Right atrium auricular region (tissue), 2 donors: ENCODE data around the gene ST7. TPM values are rescaled to one million over a fixed set of nuclear protein-coding genes. Genes with fewer than 3 reads are reported as not detected.

Experiments
- DNase-seq: peaks from one replicate; pipeline ENCODE4 v3.0.0-alpha.2; 2019; ENCODE audit warnings: low spot score
- H3K27ac ChIP-seq, 2 donors: fragments of 200-600 bp; sonication (generic); 1 replicate in 1 of 2; 2 replicates in 1 of 2; pipeline ENCODE4 v1.5.1; 2016 to 2019
- H3K27me3 ChIP-seq, 2 donors: fragments of 200-600 bp; sonication (generic); one replicate each; pipeline versions ENCODE4 v1.5.1 to v1.6.0; 2017 to 2019
- H3K36me3 ChIP-seq: fragments of 200-600 bp; sonication (generic); one replicate; pipeline ENCODE4 v1.5.1; 2016
- H3K4me1 ChIP-seq, 2 donors: fragments of 200-600 bp; sonication (generic); one replicate each; pipeline versions ENCODE4 v1.5.1 to v1.6.0; 2017 to 2019
- H3K4me3 ChIP-seq, 2 donors: fragments of 200-600 bp; sonication (generic); 1 replicate in 1 of 2; 2 replicates in 1 of 2; pipeline ENCODE4 v1.5.1; 2017 to 2019; ENCODE audit warnings: mild to moderate bottlenecking in 1 of 2, moderate library complexity in 1 of 2
- H3K9me3 ChIP-seq, 2 donors: fragments of 200-600 bp; sonication (generic); one replicate each; pipeline ENCODE4 v1.5.1; 2019
- total RNA-seq, 2 donors: library from RNA; depleted of rRNA; stranded (reverse); fragments of >200 nt; gene quantifications; one replicate each; pipeline ENCODE4 v1.1.0, GENCODE V29; 2016
- TF ChIP-seq, protein P1 (sequence below), 2 donors: fragments of 200-600 bp; sonication (generic); IDR thresholded peaks; one replicate each; pipeline ENCODE4 v1.5.1; 2019; ENCODE audit warnings: antibody characterized with exemption in 2 of 2

ST7 gene
- total RNA-seq, 2 donors from 2014 or later, result 45.4 to 48.1 TPM

DNA sequence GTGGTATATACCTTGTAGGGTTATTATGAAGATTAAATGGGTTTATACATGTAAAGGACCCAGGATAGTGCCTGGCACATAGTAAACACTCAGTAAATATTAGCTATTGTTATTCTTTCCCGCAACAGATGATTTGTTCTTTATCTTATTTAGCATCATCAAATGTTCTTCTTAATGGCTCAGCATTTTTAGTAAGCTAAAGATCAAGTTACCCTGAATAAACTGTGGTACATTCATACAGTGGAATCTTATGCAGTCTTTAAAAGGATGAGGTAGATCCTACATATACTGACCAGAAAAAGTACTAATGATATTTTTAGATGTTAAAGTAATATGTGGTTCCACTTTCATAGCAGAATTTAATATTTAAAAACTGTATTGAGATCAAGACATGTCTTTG lies 65.4 kb downstream of the ST7 start:
- no peak overlapping the region for H3K4me3 ChIP-seq
- TF ChIP-seq, protein P1, sequence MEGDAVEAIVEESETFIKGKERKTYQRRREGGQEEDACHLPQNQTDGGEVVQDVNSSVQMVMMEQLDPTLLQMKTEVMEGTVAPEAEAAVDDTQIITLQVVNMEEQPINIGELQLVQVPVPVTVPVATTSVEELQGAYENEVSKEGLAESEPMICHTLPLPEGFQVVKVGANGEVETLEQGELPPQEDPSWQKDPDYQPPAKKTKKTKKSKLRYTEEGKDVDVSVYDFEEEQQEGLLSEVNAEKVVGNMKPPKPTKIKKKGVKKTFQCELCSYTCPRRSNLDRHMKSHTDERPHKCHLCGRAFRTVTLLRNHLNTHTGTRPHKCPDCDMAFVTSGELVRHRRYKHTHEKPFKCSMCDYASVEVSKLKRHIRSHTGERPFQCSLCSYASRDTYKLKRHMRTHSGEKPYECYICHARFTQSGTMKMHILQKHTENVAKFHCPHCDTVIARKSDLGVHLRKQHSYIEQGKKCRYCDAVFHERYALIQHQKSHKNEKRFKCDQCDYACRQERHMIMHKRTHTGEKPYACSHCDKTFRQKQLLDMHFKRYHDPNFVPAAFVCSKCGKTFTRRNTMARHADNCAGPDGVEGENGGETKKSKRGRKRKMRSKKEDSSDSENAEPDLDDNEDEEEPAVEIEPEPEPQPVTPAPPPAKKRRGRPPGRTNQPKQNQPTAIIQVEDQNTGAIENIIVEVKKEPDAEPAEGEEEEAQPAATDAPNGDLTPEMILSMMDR (IDR thresholded peaks at IDR 0.05), result no peak
- H3K4me1 ChIP-seq, result peaks cover 0 to 48% of the 10 kb centered on the region in 2 donors
- H3K36me3 ChIP-seq, result no peaks in the 10 kb centered on the region
- no peaks in the 10 kb centered on the region for H3K27me3 ChIP-seq
- no peak for DNase-seq
- no peak overlapping the region for H3K27ac ChIP-seq
- H3K9me3 ChIP-seq, result no peaks in the 10 kb centered on the region

- peaks cover 0 to 43% of the 10 kb centered on the region in 2 donors for H3K4me1 ChIP-seq
- H3K9me3 ChIP-seq, result no peaks in the 10 kb centered on the region
- H3K27ac ChIP-seq, result no peak overlapping the region
- no peak for DNase-seq
- no peak overlapping the region for H3K4me3 ChIP-seq
- no peaks in the 10 kb centered on the region for H3K27me3 ChIP-seq
- no peaks in the 10 kb centered on the region for H3K36me3 ChIP-seq
- TF ChIP-seq, protein P1 (IDR thresholded peaks at IDR 0.05), result no peak
These were observed 66.0 kb downstream of the ST7 start for GRCh38 chr7:117019287-117019686.

- TF ChIP-seq, protein P1 (IDR thresholded peaks at IDR 0.05), result no peak
- Histone ChIP-seq H3K4me3 (peak overlapping the region; percentile 14 to 40), H3K4me1 (peaks cover 0 to 41% of the 10 kb centered on the region in 2 donors), H3K27me3 (no peaks in the 10 kb centered on the region), H3K27ac (peak overlapping the region; percentile 37 to 46), H3K36me3 (no peaks in the 10 kb centered on the region), H3K9me3 (no peaks in the 10 kb centered on the region)
- DNase-seq, result peak; percentile 73
These were observed 66.7 kb downstream of the ST7 start for GRCh38 chr7:117019786-117020590.

DNA sequence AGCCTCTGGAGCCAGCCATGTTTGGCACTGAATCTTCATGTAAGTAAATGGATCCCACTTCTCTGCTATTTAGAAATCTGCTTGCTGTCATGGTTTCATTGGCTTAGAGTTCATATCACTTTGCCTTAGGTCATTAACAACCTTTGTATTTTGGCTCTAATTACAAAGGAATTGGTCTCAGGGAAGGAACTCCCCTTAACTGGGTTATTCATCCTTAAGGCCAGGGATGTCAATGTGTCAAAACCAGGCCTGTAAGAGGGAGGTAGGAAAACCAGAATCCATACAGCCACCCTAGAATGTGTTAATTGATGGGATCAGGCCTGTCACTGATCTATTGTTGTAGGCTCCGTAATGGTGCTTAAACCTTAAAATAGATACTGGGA lies 67.3 kb downstream of the ST7 start:
- Histone ChIP-seq H3K27ac (peak overlapping the region; percentile 37 to 46), H3K27me3 (no peaks in the 10 kb centered on the region), H3K4me3 (peak overlapping the region; percentile 14 to 40), H3K9me3 (no peaks in the 10 kb centered on the region), H3K4me1 (peaks cover 0 to 35% of the 10 kb centered on the region in 2 donors), H3K36me3 (no peaks in the 10 kb centered on the region)
- DNase-seq, result no peak
- TF ChIP-seq, protein P1 (IDR thresholded peaks at IDR 0.05), result no peak

- peak overlapping the region in 1 of 2 donors; percentile 37 for H3K27ac ChIP-seq
- peaks cover 0 to 29% of the 10 kb centered on the region in 2 donors for H3K4me1 ChIP-seq
These were observed 68.1 kb downstream of the ST7 start for GRCh38 chr7:117021366-117021765.

More at GRCh38 chr7:117021366-117021765, 68.1 kb downstream of the ST7 start:
- H3K9me3 ChIP-seq, result no peaks in the 10 kb centered on the region
- no peak overlapping the region for H3K4me3 ChIP-seq
- H3K36me3 ChIP-seq, result no peaks in the 10 kb centered on the region
- TF ChIP-seq, protein P1 (IDR thresholded peaks at IDR 0.05), result no peak
- H3K27me3 ChIP-seq, result no peaks in the 10 kb centered on the region
- DNase-seq, result no peak
